Activated CD4-positive, alpha-beta T cell treated with anti-CD3 and anti-CD28 coated beads, Interleukin-2, amount 50 U/mL, for 1 hour (primary cell): ENCODE measurements around the gene AUTS2.

Experiments used
- DNase-seq: peaks from one replicate; pipeline ENCODE4 v3.0.0-alpha.2; 2020

The AUTS2 gene

GRCh38 chr7:70696201-70696754, 1098.0 kb downstream of the AUTS2 start:
- DNase-seq: no peak

DNA sequence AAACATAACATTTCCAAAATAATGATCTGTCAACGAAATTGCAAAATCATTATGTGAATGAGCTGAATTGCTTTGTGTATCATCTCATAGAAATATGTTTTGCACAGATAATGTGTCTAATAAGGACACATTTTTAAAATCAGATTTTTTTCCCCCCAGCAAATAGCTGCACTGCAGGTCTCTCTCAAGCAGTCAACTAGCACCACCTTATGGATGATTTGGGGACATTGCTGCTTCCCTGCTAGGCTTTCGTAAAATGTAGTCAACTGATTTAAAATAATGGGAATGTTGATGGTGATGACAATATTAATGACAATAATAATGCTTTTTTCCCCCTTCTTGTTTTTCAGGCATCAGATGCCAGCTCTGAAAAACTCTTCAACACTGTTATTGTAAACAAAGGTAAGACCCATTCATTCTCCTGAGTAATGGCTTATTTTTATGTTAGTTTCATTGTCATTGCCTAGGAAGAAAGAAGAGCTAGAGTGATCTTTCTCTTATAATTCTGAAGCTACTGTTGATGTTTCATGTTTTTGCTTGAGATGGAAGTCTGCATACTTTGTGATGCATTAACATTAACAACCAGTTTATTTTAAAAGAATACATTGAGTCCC, 1100.1 kb downstream of the AUTS2 start:
- DNase-seq: no peak

DNA sequence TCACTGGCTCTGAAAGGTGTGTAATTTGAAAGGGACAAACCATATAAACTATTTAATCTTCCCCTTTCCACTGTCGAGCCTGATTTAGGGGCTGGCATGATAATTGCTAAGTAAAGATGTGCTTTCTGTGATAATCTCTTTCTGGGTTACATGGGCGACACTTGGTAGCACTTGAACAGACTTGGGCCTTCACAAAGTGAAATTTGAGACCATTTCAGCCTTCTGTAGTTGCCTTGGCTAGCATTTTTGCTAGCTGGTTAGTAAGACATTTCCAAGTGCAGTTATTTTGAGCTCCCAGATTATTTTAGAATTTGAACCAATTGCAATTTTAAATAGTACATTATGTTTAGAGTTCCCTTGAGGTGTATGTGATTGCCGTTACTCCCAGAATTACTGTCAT, 1101.0 kb downstream of the AUTS2 start:
- DNase-seq: no peak

DNA sequence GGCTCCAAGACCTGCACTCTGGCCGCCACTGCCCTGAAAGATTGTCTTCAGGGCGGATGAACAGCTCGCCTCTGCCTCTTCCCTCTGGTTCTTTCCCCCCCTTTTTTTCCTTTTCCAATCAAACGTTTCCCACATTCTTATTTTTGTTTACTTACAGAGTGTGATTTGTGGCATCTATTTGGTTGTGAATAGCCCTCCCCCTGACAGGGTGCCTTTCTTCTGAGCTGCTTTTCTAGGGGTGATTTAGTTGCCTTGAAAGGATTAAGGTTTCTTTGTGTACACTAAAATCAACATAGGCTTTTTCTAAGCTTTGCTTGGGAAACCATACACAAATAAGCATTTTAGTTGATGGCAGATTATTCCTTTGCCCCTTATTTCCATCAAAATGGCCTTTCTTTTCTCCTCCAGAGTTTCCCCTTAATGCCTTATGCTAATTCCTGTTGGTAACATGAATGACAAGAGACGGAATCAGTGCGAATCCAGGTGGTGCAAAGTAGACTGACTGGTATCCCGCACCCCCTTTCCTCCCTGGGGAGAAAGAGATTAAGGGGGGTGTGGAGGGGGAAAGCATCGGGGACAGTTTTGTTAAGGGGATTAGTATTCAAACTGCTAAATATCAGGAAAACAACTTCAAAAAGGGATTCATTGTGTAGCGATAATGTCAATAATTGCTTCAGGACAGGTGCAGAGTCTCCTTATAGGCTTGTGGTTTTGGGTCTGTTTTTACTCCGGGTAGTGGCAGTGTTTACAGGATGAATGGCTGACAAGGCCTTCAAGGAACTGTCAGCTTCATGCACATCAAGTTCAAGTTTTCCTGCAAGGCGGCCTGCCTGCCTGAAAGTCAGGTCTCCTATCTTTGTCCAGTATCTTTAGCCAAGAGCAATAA, 1102.0 kb downstream of the AUTS2 start:
- DNase-seq: no peak

GRCh38 chr7:70700941-70701425, 1102.7 kb downstream of the AUTS2 start:
- no peak for DNase-seq

DNA sequence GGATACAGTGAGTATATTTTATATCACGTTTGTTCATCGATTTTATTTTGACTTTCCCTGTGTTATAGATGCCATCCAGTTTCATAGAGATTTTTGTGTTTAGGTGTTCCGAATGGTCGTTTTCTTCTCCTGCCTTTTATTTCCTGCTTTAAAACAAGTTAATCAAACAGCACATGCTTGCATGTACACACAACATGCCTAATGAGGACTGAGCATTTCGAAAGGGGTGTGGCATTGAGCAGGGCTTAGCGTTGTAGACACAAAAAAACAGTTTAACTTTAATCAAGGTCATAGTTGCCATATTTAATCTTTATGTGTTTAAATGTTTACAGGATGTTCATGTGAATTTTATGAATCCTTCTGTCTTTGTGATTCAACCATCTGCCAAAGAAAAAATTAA, 1103.2 kb downstream of the AUTS2 start:
- no peak for DNase-seq

DNA sequence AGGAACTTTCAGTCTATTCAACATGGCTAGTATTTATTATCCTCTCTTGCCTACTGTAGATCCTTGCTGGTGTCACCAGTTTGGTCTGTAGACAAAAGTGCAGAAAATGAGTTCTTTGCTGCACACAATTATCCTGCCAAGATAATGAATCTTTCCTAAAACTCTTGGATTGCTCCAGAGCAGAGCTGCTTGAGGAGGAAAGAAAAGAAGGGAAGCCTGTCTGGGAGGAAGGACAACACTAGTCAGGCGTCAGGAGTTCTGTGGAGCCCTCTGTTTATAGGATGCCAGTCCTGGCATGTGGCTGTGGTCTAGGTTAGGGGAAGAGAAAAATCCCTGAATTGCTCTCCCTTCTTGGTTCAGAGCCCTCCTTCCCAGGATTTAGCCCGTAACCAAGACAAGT, 1103.7 kb downstream of the AUTS2 start:
- no peak for DNase-seq

- DNase-seq: no peak
Observed at GRCh38 chr7:70703785-70704184, 1105.5 kb downstream of the AUTS2 start.

DNA sequence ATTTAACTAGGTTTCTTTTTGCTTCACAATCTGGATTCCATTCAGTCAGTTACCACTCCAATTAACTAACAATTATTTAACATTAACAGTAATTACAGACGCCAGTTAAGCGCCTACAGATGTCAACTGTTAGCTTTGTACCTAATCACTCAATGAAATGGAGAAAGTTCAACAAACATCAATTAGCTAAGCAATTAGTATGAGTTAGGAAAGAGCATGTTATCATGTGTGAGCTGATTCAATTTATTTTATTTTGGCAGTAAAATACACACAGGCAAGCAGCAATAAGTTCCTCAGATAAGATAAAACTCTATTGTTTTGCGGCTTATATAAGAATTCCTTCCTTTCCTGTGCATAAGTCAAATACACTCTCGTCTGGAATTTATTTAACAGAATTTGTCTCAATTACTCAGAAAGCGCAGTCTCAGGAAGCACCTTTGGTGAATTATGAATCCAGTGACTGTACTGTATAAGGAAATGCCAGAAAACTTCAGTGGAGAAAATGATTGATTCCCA, 1106.6 kb downstream of the AUTS2 start:
- DNase-seq: no peak

DNA sequence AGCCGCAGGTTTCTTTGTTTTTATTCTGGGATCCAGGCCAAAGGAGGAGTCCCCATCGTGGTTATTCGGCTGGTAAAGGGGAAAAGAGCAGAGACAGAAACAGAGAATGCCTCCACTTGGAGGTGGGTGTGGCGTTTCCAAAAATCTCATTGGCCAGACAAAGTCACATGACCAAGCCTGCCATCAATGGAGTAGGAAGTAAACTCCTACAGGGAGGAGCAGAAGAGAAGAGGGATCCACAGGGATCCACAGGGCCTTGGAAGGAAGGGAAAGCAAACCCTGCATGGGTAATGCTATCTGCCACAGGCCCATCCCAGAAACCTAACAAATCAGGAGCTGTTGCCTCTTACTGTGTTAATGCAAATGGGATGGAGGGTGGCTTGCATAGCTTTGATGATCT, 1107.9 kb downstream of the AUTS2 start:
- no peak for DNase-seq

DNA sequence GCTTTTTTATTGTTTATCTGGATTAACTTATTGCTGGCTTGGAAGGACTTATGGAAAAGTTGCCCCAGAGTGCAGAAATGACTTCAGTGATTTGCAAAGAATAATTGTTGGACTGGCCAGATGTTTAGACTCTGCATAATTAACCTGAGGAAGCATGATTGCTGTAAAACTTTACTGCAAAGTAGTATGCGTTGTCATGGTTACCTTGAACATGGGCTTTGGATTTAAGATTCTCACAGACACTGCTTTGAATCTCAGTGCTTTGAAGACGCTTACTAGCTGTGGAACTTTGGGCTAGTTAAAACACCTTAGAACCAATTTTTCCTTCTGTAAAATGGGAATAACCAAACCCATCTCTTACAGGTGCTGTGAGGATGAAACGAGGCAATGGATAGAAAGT, 1108.4 kb downstream of the AUTS2 start:
- DNase-seq: no peak

- no peak for DNase-seq
Observed at GRCh38 chr7:70707823-70708243, 1109.6 kb downstream of the AUTS2 start.

DNA sequence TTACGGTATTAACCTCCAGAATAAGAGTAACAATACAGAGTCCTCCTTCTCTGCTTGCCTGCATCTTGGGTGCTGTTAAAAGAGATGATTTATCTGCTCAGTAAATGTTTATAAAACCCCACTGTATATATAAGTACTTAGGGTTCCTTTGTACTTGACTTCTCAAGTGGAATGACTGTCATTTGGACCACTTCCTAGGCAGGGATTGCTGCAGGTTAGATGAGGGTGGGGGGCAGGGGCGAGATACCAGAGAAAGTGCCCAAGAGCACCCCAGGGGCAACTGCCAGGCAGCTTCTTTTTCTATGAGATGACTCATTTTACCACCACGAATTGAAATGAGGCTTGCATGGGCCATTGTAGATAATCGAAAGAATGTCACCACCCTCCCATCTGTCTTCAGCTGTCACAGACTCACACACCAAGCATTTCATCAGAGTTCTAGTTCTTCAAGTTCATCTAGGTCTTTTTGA, 1111.8 kb downstream of the AUTS2 start:
- no peak for DNase-seq

- no peak for DNase-seq
Observed at GRCh38 chr7:70710651-70711050, 1112.4 kb downstream of the AUTS2 start.

- DNase-seq: no peak
Observed at GRCh38 chr7:70711452-70711851, 1113.2 kb downstream of the AUTS2 start.

GRCh38 chr7:70712942-70713341, 1114.7 kb downstream of the AUTS2 start:
- DNase-seq: no peak

GRCh38 chr7:70714506-70715038, 1116.3 kb downstream of the AUTS2 start:
- DNase-seq: no peak

- DNase-seq: no peak
Observed at GRCh38 chr7:70717553-70718329, 1119.5 kb downstream of the AUTS2 start.

- no peak for DNase-seq
Observed at GRCh38 chr7:70719125-70719524, 1120.8 kb downstream of the AUTS2 start.

DNA sequence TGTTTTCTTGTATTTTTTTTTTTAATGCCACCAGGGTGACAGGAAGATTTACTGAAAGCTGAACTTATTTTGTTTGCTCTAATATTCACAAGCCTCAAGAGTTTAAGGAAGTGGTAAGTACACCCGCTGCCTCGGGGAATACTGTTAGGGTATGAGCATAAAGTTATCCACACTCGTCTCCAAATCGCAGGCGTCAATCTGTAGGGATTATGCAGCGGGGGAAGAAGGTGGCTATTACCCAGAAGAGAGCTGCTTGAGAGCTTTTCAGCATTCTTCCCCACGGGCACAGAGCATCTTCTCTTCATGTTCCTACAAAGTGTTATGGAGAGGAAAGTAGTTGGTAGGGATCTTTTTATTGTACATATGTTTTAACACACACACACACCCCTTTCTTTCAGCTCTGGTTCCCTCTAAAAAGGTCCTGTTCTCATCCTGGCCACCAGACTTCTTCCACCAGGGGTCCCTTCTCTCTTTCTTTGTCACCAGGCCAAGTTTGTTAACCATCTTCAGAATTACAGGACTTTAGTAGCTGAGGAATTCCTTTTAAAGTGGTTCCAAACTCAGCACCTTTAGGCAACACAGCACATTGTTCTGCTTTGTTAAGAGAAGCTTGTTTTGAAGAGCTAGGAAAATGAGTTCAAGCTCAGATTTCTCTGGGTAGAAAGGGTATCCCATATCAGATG, 1122.1 kb downstream of the AUTS2 start:
- no peak for DNase-seq

DNA sequence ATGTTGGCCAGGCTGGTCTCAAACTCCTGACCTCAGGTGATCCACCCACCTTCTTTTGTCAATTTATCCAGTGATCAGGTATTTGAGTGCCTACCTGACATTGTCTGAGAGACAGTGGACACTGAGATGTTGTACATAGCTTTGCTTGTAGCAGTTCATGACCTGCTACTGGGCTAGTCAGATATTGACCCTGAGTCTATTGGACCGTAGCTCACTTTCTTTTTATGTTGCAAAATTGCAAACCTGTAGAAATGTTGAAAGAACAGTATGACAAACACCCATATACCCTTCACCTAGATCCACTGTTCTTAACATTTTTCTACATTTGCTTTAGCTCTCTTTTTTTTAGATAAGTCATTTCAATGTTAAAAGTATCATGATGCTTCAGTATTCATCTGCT, 1123.2 kb downstream of the AUTS2 start:
- DNase-seq: no peak

- no peak for DNase-seq
Observed at GRCh38 chr7:70723339-70723738, 1125.1 kb downstream of the AUTS2 start.
